ENCODE measurements around the gene LMAN2L. TPM values are rescaled to one million over a fixed set of nuclear protein-coding genes. Genes with fewer than 3 reads are reported as not detected.

The LMAN2L gene
- 30.0 TPM for polyA plus RNA-seq
- long read RNA-seq, donor 1, transcript LMAN2L-201 (8 exons, 2,397 nt) = major isoform, 13 of 13 reads
- long read RNA-seq, donor 1, partial matches to known transcripts = 0 of 13 reads
- long read RNA-seq, donor 1, other reads (novel, unspliced or antisense) = 0 of 13 reads
- long read RNA-seq, donor 2, transcript LMAN2L-201 (8 exons, 2,397 nt) = major isoform, 15 of 16 reads
- long read RNA-seq, donor 2, partial matches to known transcripts = 0 of 16 reads
- long read RNA-seq, donor 2, other reads (novel, unspliced or antisense) = 0 of 16 reads
- long read RNA-seq, donor 3 = 0 reads
- long read RNA-seq, donor 4, partial matches to known transcripts = 0 of 1 reads
- long read RNA-seq, donor 4, other reads (novel, unspliced or antisense) = 0 of 1 reads
- long read RNA-seq, donor 5, transcript LMAN2L-201 (8 exons, 2,397 nt) = major isoform, 8 of 9 reads
- long read RNA-seq, donor 5, partial matches to known transcripts = 0 of 9 reads
- long read RNA-seq, donor 5, other reads (novel, unspliced or antisense) = 0 of 9 reads
- long read RNA-seq, donor 6, transcript LMAN2L-201 (8 exons, 2,397 nt) = major isoform, 16 of 19 reads
- long read RNA-seq, donor 6, partial matches to known transcripts = 0 of 19 reads
- long read RNA-seq, donor 6, other reads (novel, unspliced or antisense) = 0 of 19 reads
- long read RNA-seq, donor 7, partial matches to known transcripts = 0 of 7 reads
- long read RNA-seq, donor 7, other reads (novel, unspliced or antisense) = 0 of 7 reads
- long read RNA-seq, donor 8, transcript LMAN2L-201 (8 exons, 2,397 nt) = major isoform, 5 of 6 reads
- long read RNA-seq, donor 8, partial matches to known transcripts = 0 of 6 reads
- long read RNA-seq, donor 8, other reads (novel, unspliced or antisense) = 0 of 6 reads
- long read RNA-seq, donor 9, transcript LMAN2L-201 (8 exons, 2,397 nt) = major isoform, 14 of 15 reads
- long read RNA-seq, donor 9, partial matches to known transcripts = 0 of 15 reads
- long read RNA-seq, donor 9, other reads (novel, unspliced or antisense) = 0 of 15 reads
- long read RNA-seq, donor 10, transcript LMAN2L-201 (8 exons, 2,397 nt) = major isoform, 18 of 89 reads
- long read RNA-seq, donor 10, partial matches to known transcripts = 68 of 89 reads
- long read RNA-seq, donor 10, other reads (novel, unspliced or antisense) = 0 of 89 reads
- long read RNA-seq, donor 11, transcript LMAN2L-201 (8 exons, 2,397 nt) = major isoform, 8 of 8 reads
- long read RNA-seq, donor 11, partial matches to known transcripts = 0 of 8 reads
- long read RNA-seq, donor 11, other reads (novel, unspliced or antisense) = 0 of 8 reads

GRCh38 chr2:96739633-96740428 is at the start of gene LMAN2L:
LMAN2L (minus strand) TSS chr2:96740064; CDS start chr2:96740040, 24 bp downstream.
- Histone ChIP-seq H3K27ac (ENCODE audit: low read length) (peak within 1 kb of the TSS; percentile 76), H3K4me1 (ENCODE audit: control insufficient read depth, insufficient read depth, low read length) (peaks cover 11% of the 10 kb centered on the region), H3K27me3 (ENCODE audit: control insufficient read depth, insufficient read depth, low read length) (no peaks in the 10 kb centered on the region), H3K36me3 (ENCODE audit: control insufficient read depth, insufficient read depth, low read length) (peaks cover 21% of the 10 kb centered on the region), H3K9me3 (ENCODE audit: control insufficient read depth, low read depth, low read length) (no peaks in the 10 kb centered on the region), H3K4me3 (ENCODE audit: low read length) (peak within 1 kb of the TSS; percentile 79)
- 0% methylated on average over 4 of the region's 43 CpGs for WGBS (ENCODE audit: insufficient coverage, low lambda C conversion rate)
- DNase-seq = peak; percentile 98 to 99

- Histone ChIP-seq H3K4me1 (ENCODE audit: control insufficient read depth, insufficient read depth, low read length) (peaks cover 31% of the 10 kb centered on the region), H3K27ac (ENCODE audit: low read length) (peak overlapping the region; percentile 81), H3K36me3 (ENCODE audit: control insufficient read depth, insufficient read depth, low read length) (no peaks in the 10 kb centered on the region), H3K9me3 (ENCODE audit: control insufficient read depth, low read depth, low read length) (no peaks in the 10 kb centered on the region), H3K4me3 (ENCODE audit: low read length) (peak overlapping the region; percentile 8), H3K27me3 (ENCODE audit: control insufficient read depth, insufficient read depth, low read length) (no peaks in the 10 kb centered on the region)
- DNase-seq = no peak
- no CpG with 5 or more reads among the region's 6 CpGs for WGBS (ENCODE audit: insufficient coverage, low lambda C conversion rate)
Observed at GRCh38 chr2:96789245-96789617, 49.4 kb upstream of the LMAN2L start.

GRCh38 chr2:96788442-96789244 is 48.8 kb upstream of the LMAN2L start:
- no peaks in the 10 kb centered on the region for H3K27me3 ChIP-seq (ENCODE audit: control insufficient read depth, insufficient read depth, low read length)
- H3K4me1 ChIP-seq (ENCODE audit: control insufficient read depth, insufficient read depth, low read length) = peaks cover 31% of the 10 kb centered on the region
- peak overlapping the region; percentile 8 for H3K4me3 ChIP-seq (ENCODE audit: low read length)
- no peaks in the 10 kb centered on the region for H3K36me3 ChIP-seq (ENCODE audit: control insufficient read depth, insufficient read depth, low read length)
- peak overlapping the region; percentile 81 for H3K27ac ChIP-seq (ENCODE audit: low read length)
- 40% methylated on average over 1 of the region's 17 CpGs for WGBS (ENCODE audit: insufficient coverage, low lambda C conversion rate)
- peak; percentile 86 to 96 for DNase-seq
- H3K9me3 ChIP-seq (ENCODE audit: control insufficient read depth, low read depth, low read length) = no peaks in the 10 kb centered on the region

GRCh38 chr2:96787411-96787810 is 47.5 kb upstream of the LMAN2L start:
- Histone ChIP-seq H3K36me3 (ENCODE audit: control insufficient read depth, insufficient read depth, low read length) (no peaks in the 10 kb centered on the region), H3K4me3 (ENCODE audit: low read length) (no peak overlapping the region), H3K27ac (ENCODE audit: low read length) (peak overlapping the region; percentile 81), H3K4me1 (ENCODE audit: control insufficient read depth, insufficient read depth, low read length) (peaks cover 31% of the 10 kb centered on the region), H3K9me3 (ENCODE audit: control insufficient read depth, low read depth, low read length) (no peaks in the 10 kb centered on the region), H3K27me3 (ENCODE audit: control insufficient read depth, insufficient read depth, low read length) (no peaks in the 10 kb centered on the region)
- DNase-seq = no peak
- no CpG with 5 or more reads among the region's 3 CpGs for WGBS (ENCODE audit: insufficient coverage, low lambda C conversion rate)

GRCh38 chr2:96783388-96783787 is 43.5 kb upstream of the LMAN2L start:
- DNase-seq = no peak
- Histone ChIP-seq H3K27ac (ENCODE audit: low read length) (no peak overlapping the region), H3K36me3 (ENCODE audit: control insufficient read depth, insufficient read depth, low read length) (no peaks in the 10 kb centered on the region), H3K4me3 (ENCODE audit: low read length) (no peak overlapping the region), H3K27me3 (ENCODE audit: control insufficient read depth, insufficient read depth, low read length) (no peaks in the 10 kb centered on the region), H3K4me1 (ENCODE audit: control insufficient read depth, insufficient read depth, low read length) (peaks cover 21% of the 10 kb centered on the region), H3K9me3 (ENCODE audit: control insufficient read depth, low read depth, low read length) (no peaks in the 10 kb centered on the region)
- 80% methylated on average over 1 of the region's 4 CpGs for WGBS (ENCODE audit: insufficient coverage, low lambda C conversion rate)

GRCh38 chr2:96775160-96775559 is 35.3 kb upstream of the LMAN2L start:
- H3K27ac ChIP-seq (ENCODE audit: low read length) = no peak overlapping the region
- H3K4me1 ChIP-seq (ENCODE audit: control insufficient read depth, insufficient read depth, low read length) = peaks cover 23% of the 10 kb centered on the region
- DNase-seq = no peak
- no peak overlapping the region for H3K4me3 ChIP-seq (ENCODE audit: low read length)
- WGBS (ENCODE audit: insufficient coverage, low lambda C conversion rate) = no CpG with 5 or more reads among the region's 1 CpG
- H3K36me3 ChIP-seq (ENCODE audit: control insufficient read depth, insufficient read depth, low read length) = no peaks in the 10 kb centered on the region
- no peaks in the 10 kb centered on the region for H3K27me3 ChIP-seq (ENCODE audit: control insufficient read depth, insufficient read depth, low read length)
- no peaks in the 10 kb centered on the region for H3K9me3 ChIP-seq (ENCODE audit: control insufficient read depth, low read depth, low read length)

- Histone ChIP-seq H3K4me3 (ENCODE audit: low read length) (peak overlapping the region; percentile 52), H3K36me3 (ENCODE audit: control insufficient read depth, insufficient read depth, low read length) (no peaks in the 10 kb centered on the region), H3K9me3 (ENCODE audit: control insufficient read depth, low read depth, low read length) (no peaks in the 10 kb centered on the region), H3K4me1 (ENCODE audit: control insufficient read depth, insufficient read depth, low read length) (peaks cover 30% of the 10 kb centered on the region), H3K27me3 (ENCODE audit: control insufficient read depth, insufficient read depth, low read length) (no peaks in the 10 kb centered on the region), H3K27ac (ENCODE audit: low read length) (peak overlapping the region; percentile 67)
- peak in 1 of 2 donors; percentile 83 for DNase-seq
- WGBS (ENCODE audit: insufficient coverage, low lambda C conversion rate) = no CpG with 5 or more reads among the region's 7 CpGs
Observed at GRCh38 chr2:96773922-96774321, 34.1 kb upstream of the LMAN2L start.

GRCh38 chr2:96772903-96773671 is 33.2 kb upstream of the LMAN2L start:
- no peaks in the 10 kb centered on the region for H3K36me3 ChIP-seq (ENCODE audit: control insufficient read depth, insufficient read depth, low read length)
- no peak overlapping the region for H3K27ac ChIP-seq (ENCODE audit: low read length)
- no peak for DNase-seq
- H3K27me3 ChIP-seq (ENCODE audit: control insufficient read depth, insufficient read depth, low read length) = no peaks in the 10 kb centered on the region
- no peaks in the 10 kb centered on the region for H3K9me3 ChIP-seq (ENCODE audit: control insufficient read depth, low read depth, low read length)
- 90% methylated on average over 2 of the region's 12 CpGs for WGBS (ENCODE audit: insufficient coverage, low lambda C conversion rate)
- H3K4me3 ChIP-seq (ENCODE audit: low read length) = no peak overlapping the region
- H3K4me1 ChIP-seq (ENCODE audit: control insufficient read depth, insufficient read depth, low read length) = peaks cover 38% of the 10 kb centered on the region

Measured in large intestine (tissue), 12 donors.